ENCODE measurements around the gene WFS1.
A peak's percentile ranks its signal among the peaks of the same experiment; 100 is the strongest.

Gene WFS1

GRCh38 chr4:6280365-6280996 lies 10.8 kb downstream of the WFS1 start:
- no peak for DNase-seq

- DNase-seq = no peak
Observed at GRCh38 chr4:6281436-6282313, 12.0 kb downstream of the WFS1 start.

GRCh38 chr4:6282314-6282771 lies 12.7 kb downstream of the WFS1 start:
- peak in 2 of 4 experiments; percentile 22 to 33 for DNase-seq

GRCh38 chr4:6283282-6283681 lies 13.6 kb downstream of the WFS1 start:
- no peak for DNase-seq

- no peak for DNase-seq
Observed at GRCh38 chr4:6287017-6287788, 17.6 kb downstream of the WFS1 start.

- no peak for DNase-seq
Observed at GRCh38 chr4:6288342-6288741, 18.7 kb downstream of the WFS1 start.

GRCh38 chr4:6288871-6289270 lies 19.2 kb downstream of the WFS1 start:
- no peak for DNase-seq

- DNase-seq = no peak
Observed at GRCh38 chr4:6290256-6290655, 20.6 kb downstream of the WFS1 start.

- DNase-seq = no peak
Observed at GRCh38 chr4:6290769-6291547, 21.3 kb downstream of the WFS1 start.

GRCh38 chr4:6291784-6292297 lies 22.2 kb downstream of the WFS1 start:
- DNase-seq = no peak

- no peak for DNase-seq
Observed at GRCh38 chr4:6292376-6293096, 22.9 kb downstream of the WFS1 start.

GRCh38 chr4:6293097-6293445 lies 23.4 kb downstream of the WFS1 start:
- DNase-seq = no peak

- DNase-seq = no peak
Observed at GRCh38 chr4:6293661-6294060, 24.0 kb downstream of the WFS1 start.

- DNase-seq = no peak
Observed at GRCh38 chr4:6294705-6295421, 25.2 kb downstream of the WFS1 start.

GRCh38 chr4:6295495-6295894 lies 25.8 kb downstream of the WFS1 start:
- DNase-seq = no peak

GRCh38 chr4:6296026-6296425 lies 26.4 kb downstream of the WFS1 start:
- DNase-seq = no peak

- DNase-seq = no peak
Observed at GRCh38 chr4:6297266-6297815, 27.7 kb downstream of the WFS1 start.

GRCh38 chr4:6298035-6298434 lies 28.4 kb downstream of the WFS1 start:
- no peak for DNase-seq

GRCh38 chr4:6298852-6299251 lies 29.2 kb downstream of the WFS1 start:
- DNase-seq = no peak

- no peak for DNase-seq
Observed at GRCh38 chr4:6299875-6300274, 30.2 kb downstream of the WFS1 start.

GRCh38 chr4:6300359-6300758 lies 30.7 kb downstream of the WFS1 start:
- no peak for DNase-seq

Data from suppressor macrophage (primary cell).